G401.6 (cell line): Measurements from ENCODE around the gene PIK3R6.

Experiments
- FAIRE-seq: peaks from 2 replicates; lab custom pipeline; 2012; peaks lifted over from hg19 to GRCh38; lab: Jason Lieb, UNC

PIK3R6 gene

DNA sequence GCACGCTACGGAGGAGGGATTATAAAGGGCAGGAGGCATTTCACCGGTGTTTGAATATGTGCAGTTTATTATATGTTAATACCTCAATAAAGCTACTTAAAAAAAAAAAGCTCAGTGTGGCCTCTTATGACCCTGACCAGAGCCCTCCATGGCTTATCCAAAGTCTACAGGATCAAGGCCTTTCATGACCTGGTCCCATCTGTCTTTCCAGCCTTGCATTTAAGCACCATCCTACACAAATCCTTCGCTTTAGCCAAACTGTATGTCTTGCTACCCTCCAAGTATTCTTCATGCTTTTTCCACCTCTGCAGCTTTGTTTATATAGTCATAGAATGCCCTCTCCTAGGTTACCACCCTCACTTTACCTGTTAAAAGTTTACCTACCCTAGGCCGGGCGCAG is 74.8 kb downstream of the PIK3R6 start:
- no peak for FAIRE-seq

DNA sequence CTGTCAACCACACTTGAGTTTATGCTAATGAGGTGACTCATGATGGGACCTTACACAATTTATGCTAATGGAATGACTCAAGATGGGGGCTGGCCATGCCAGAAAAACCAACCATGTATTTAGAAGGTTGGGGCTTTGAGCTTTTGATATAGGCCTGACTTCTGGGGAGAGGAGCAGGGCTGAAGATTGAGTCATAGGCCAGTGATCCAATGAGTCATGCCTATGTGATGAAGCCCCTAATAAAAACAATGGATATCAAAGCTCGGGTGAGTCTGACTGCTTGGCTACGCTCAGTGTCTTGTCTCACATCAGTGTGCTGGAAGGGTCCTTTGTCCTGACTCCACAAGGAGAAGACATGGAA is 75.6 kb downstream of the PIK3R6 start:
- no peak for FAIRE-seq

DNA sequence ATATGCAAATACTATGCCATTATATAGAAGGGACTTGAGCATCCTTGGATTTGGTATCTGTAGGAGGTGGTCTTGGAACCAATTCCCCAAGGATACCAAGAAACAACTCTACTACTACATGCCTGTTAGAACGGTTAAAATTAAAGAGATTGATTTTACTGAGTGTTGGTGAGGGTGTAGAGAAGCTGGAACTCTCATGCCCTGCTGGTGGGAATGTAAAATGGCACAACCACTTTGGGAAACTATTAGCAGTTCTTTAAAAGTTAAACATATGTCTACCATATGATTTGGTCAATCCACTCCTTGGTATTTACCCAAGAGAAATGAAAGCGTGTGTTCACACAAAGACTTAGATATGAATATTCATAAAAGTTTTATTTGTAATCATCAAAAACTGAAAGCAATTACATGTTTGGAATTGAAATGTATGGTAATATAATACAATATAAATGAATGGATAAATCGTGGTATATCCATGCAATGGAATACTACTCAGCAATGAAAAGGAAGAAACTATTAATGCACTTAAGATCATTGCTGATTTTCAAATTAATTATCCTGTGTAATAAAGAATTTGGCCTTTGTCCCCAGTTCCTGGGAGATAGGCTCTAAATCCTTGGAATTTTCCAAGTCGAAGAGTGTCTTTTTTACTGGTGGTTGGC is 76.1 kb downstream of the PIK3R6 start:
- no peak for FAIRE-seq

DNA sequence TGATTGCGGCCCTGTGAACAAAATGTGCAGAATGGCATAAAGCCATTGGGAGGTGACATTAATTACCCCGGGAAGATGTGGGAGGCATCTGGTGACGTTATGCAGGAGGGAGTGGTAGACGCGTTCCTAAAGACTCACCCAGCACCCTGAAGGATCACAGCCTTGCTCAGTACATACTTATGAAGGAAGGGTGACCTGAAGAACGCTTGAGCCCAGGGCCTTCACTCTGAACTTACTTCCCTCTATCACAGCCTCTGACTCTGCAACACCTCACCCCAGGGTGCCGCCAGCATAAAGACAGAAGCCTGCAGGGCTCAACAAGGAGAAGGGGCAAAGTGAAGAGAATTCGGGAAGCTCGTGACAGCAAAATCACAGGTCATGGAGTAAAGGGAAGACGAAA is 77.7 kb downstream of the PIK3R6 start:
- no peak for FAIRE-seq

DNA sequence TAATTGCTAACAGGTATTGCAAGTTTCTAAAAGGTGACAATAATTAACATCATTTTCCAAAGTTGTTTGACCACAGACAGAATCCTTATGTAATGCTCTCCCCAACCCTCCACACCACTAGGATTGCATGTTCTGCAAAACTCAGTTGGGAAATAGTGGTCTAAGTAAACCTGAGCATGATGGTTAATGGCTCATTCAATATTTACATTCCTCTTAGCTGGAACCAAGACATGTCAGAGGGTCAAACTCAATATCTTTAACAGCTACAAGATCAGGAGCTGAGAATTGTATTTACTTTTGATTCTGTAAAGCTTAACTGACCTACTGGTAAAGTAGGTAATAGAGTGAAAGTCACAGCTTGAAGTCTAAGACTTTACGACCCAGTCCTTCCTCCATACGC is 78.5 kb downstream of the PIK3R6 start:
- no peak for FAIRE-seq

DNA sequence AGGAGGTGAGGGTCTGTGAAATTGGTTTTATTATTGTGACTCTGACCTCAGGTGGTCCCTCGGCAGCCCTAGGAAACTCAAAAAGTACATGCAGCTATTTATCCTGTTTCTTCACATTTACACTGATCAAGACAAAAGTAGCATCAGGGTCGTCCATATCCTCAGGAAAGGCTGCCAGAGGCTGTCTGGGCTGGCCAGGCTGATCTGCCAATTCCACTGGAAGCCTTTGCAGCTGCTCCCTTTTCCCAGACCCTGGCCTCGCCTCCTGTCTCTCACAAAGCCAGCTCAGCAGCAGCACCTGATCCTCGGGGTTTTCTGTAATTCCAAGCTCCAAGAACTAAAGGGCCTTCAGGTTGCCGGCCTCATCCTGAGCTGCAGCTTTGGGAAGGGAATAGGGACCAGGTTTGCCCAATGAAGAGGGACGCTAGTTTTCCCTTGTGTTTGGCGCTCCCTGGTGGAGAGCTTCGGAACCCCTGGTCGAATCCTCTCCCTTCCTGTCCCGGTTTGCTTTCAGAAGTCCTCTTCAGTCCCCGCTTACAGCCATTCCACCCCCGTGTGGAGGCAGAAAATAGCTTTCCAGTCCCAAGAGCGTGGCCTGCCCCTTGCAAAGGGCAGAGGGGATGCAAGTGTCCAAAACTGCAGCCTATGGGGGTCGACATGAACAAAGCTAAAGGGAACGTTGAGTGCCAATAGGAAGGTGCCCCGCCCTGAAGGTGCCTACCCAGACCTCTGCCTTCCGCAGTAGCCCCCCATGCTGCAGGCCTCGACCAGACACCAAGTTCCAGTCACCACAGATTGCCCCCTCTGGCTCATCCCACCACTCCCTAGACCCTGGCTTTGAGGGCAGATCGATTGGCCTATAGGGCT is 81.7 kb downstream of the PIK3R6 start:
- peak; percentile 72 for FAIRE-seq

DNA sequence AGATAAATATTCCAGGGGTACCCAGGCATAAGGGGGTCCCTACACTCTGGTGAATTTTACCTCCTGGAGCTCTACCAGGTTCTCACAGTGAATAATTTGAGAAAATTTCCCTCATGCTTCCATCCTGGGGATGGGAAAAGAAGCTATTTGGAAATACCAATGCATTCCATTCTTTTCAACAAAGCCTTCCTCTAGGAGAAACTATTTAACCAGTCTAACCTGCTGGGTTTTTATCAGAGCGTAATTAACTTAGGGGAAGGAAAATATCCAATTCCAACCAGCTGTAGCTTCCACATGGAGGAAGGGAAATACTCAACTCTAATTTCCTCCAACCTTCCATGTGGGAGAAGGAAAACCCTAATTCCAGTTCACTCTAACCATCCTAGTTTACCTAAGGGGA is 85.3 kb downstream of the PIK3R6 start:
- FAIRE-seq = no peak

DNA sequence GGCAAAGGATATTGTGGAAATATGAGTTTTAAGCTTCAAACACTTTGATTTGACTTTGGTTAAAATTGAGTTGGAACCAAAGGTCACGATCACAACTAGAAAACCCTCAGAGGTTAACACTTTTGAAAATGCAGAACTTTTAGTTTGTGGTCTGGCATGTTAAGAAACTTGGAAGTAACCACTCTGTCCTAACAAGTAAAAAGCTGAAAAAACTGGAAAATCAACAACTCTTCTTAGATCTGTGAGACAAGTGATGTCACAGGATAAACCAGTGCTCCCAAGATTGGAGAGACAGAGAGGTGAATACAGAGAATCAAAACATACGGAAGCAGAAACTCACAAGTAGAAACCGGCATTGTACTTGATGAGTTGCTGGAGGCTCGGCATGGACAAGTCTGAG is 85.7 kb downstream of the PIK3R6 start:
- FAIRE-seq = no peak

DNA sequence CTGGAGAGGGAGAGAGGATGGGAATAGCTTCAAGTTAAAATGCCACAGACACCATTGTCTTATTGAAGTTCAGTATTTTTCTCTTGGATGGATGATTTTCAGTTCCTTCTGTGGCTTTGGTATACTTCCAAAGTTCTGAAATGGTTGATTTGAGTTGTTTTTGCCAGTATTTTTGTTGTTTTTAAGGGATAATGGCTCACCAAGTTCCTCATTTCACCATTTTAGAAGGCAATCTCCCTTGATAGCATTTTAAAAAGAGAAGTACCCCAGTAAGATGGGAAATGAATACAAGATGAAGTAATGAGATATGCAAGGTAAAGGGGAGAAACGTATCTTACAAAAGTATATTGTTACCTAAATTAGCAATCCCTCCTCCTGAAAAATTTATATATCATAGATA is 90.6 kb downstream of the PIK3R6 start:
- FAIRE-seq = no peak

DNA sequence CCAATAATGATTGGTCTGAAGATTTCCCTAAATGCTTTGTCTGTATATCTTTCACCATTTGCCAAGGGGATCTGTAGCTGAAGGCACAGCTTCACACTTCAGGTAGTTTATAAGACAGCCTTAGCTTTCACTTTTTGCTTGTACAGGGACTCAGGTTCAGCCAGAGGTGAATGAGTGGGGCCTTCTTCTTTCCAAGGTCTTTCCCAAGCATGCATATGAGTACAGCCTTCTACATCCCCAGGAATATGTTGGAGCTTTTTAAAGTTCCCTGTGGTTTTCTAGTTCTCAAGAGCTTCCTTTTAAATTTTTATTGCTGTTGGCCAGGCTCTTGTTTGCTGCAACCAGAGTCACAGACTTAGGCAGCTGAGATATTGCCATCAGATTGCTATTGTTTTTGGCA is 91.2 kb downstream of the PIK3R6 start:
- no peak for FAIRE-seq

DNA sequence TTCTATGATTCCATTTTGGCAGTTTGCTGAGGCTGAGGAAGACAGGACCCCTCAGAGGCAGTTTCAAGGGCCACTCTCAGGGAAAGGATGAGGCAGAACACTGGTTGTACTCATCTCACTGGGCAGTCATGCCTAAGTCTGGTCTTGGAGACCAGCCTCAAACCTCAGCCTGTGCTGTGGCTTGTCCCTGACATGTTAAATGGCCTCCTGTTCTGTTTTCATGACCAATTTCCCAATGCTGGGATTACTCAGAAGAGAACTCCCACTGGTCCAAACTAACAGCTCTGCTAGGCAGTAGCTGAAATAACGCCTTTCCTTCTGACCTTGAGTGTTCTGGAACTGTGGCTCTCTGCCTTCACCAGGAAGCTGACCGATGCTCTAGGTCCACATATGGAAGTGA is 100.7 kb downstream of the PIK3R6 start:
- no peak for FAIRE-seq

DNA sequence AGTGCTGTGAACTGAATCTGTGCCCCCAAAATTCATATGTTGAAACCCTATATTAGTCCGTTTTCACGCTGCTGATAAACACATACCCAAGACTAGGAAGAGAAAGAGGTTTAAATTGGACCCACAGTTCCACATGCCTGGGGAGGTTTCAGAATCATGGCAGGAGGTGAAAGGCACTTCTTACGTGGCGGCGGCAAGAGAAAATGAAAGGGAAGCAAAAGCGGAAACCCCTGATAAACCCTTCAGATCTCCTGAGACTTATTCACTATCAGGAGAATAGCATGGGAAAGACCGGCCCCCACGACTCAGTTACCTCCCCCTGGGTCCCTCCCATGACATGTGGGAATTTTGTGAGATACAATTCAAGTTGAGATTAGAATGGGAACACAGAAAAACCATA is 105.5 kb downstream of the PIK3R6 start:
- no peak for FAIRE-seq

DNA sequence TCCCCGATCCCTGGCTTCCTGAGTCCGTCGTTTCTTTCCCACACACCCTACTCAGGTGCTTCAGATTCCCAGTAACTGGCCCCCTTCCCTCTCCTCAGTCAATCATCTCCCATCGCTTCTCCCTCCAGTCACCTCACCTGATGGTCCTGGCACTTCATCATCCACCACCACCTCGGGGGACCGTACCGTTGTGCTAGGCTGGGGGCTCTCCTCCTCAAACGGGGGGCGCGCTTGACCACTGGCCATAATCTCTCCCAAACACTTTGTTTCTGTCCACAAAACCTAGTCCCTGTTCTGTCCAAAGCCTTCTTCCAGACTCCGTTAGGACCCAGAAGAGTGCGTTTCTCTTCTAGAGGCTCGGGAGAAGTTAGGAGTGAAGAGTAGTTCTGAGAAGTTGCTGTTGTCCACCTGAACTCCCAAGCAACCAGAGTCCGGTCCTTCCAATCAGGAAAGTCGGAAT is 109.3 kb downstream of the PIK3R6 start, which contains the start of gene SPDYE4:
Gene SPDYE4 (minus strand): TSS at position 410 of the 460 bp plus-strand sequence. CDS start 164 bp downstream, at position 246.
- no peak for FAIRE-seq

DNA sequence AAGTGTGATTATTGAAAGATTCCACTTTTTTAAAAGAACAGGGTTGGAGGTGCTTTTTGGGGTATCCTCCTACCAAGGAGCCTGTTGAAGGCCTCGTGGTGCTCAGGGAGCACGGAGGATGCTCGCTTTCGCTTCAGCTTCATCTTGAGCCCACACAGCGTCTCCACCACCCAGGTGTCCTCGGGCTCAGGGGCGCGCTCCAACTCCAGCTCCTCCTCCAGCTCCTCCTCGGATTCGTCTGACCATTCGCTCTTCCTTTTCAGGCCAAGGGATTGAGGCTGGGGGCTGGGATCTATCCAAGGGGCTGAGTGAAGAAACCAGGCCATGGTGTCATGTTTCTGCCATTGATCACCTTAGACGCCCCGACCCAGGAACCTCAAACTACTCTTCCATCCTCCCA is 110.3 kb downstream of the PIK3R6 start:
- FAIRE-seq = no peak

DNA sequence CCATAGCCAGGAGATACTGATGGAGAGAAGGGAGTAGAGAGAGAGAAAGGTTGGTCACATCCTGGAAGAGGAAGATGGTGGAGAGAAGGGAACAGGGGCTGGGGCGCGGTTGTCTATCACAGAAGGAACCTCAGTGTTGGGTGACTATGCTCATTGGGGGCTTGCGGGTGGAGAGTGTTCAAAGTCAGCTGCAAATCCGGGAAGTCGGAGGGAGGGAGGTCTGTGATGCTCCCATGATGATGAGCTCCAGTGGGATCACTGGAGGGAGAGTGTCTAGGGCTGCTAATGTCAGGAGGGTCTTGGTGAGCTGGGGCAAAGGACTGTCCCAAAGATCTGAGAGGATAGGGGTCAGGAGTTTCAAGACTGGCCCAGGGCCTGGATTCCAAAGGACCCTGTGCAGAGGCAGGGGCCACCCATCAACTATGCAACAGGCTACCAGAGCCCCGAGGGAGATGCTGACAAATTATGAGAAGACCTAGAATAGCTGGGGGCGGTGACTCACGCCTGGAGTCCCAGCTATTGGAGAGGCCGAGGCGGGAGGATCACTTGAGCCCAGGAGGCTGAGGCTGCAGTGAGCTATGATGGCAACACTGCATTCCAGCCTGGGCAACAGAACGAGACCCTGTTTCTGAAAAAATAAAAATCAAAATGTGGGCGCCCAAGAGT is 111.8 kb downstream of the PIK3R6 start:
- no peak for FAIRE-seq

DNA sequence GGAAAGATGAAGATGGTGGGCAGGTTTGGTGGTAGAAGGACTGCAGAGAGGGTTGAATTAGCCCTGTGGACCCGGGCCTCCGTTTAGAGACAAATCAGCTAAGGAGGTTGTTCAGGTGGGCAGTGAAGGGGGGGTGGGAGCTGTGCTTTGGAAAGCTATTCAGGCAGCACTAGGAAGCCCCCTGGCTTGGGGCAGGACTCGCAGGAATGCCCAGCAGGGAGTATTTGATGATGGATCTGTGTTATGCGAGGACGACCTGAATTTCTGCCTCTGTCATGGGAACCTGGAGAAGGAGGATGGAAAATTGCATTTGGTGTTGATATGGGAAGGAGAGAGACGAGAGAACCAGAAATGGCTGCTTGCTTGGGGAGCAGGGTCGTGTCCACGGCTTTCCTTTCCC is 112.6 kb downstream of the PIK3R6 start:
- no peak for FAIRE-seq

DNA sequence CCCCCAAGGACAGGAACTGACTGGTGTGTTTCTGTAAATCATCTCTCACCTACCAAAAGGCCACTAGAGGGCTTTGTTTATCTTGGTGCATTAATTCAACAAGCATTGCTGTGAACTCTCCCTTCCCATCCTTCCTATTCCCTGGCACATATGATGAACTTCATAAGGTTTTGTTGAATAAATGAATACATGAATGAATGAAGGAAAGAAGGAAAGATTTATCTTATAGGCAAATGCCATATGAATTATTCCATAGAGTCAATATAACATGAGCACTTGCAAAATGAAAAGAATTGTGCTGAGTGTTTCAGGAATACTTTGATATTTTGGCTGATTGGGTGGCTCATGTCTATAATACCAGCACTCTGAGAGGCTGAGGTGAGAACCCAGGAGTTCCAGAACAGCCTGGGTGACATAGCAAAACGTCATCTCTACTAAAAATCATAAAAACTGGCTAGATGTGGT is 113.5 kb downstream of the PIK3R6 start:
- no peak for FAIRE-seq

DNA sequence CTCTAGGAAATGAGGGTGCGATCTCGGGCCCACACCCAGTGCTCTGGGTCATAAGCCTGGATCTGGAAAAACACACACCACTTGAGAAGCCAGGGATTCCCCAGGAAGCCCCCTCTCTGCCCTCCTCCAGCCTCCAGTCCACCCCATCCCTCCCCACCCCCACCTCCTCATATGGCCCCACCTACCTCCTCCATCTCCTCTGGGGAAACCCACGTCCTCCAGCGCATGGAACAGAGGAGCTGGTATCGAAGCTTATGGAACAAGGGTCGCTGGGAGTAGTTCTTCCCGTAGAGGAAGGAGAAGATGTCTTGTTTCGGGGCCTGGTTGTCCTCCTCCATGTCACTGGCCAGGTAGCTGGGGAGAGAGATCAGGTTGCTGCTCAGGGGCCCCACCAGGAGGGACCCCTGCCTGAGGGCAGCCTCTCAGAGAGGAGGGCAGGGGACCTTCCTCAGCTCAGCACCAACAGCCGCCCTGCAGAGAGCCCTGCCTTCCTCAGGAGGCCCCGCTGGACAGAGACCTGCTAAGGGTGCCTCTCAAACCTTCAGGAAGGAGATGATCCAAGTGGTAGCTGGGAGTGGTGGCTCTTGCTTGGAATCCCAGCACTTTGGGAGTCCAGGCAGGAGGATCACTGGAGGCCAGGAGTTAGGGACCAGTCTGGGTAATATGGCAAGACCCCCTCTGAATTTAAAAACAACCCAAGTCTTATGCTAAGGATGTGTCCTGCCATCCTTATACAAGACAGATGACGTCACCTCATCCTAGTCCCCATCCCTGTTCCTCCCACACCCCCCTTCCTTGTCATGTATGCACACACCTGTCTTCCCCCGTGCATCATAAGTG is 114.1 kb downstream of the PIK3R6 start:
- FAIRE-seq = no peak
